ENCODE results near the gene NCKAP1. TPM values are rescaled to one million over a fixed set of nuclear protein-coding genes. Genes with fewer than 3 reads are reported as not detected.

NCKAP1 gene
- polyA plus RNA-seq, 1 of the 3 experiments (the other 2 are of a cell fraction) = 64.0 TPM

DNA sequence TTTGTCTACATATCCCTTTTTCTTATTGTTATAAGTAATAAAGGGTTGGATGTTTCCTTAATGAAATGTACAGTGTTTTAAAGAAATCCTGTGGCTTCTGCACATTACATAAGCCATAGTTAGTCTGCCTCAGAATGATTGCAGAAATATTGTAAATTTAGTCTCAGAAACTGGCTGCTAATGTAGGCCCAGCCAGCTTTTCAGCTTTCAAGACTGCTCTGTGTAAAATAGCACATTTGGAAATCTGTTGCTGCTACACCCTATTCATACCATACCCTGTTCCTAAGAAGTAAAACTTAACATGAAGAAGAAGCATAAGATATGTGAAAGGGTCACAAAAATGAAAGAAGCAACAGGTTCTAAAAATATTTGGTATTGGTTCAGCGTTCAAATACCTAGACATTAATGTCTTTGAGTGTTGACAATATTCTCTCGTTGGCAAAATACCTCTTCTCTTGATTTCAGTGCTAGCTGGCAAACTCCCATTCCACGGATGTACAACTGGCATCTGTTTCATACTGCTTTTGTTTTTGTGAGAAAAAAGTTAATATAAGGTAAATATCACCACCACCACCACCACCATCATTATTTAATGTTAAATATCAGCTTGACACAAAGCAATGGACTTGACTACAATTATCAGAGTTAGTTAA, 19.2 kb upstream of the NCKAP1 start:
- Histone ChIP-seq H4K20me1 (ENCODE audit: insufficient read depth) (no peaks in the 10 kb centered on the region), H3K9me2 (no peaks in the 10 kb centered on the region), H3K4me1 (ENCODE audit: control insufficient read depth in 1 of 2, insufficient read depth in 2 of 2, low read depth in 1 of 2, low read length in 1 of 2) (peaks cover 0 to 5% of the 10 kb centered on the region in 2 experiments; a peak in 2 of 4 replicates), H3K36me3 (replicated peaks in 1 of 2; ENCODE audit: control insufficient read depth in 1 of 2, insufficient read depth in 2 of 2, low read length in 1 of 2) (no peaks in the 10 kb centered on the region), H3K79me2 (ENCODE audit: insufficient read depth) (no peaks in the 10 kb centered on the region), H3K4me2 (no peak overlapping the region), H2AFZ (ENCODE audit: low read depth) (no peak overlapping the region), H3K9ac (no peak overlapping the region), H3K27me3 (ENCODE audit: insufficient read depth) (no peaks in the 10 kb centered on the region), H3K27ac (ENCODE audit: low read depth in 2 of 2, low read length in 1 of 2) (no peak overlapping the region), H3K4me3 (ENCODE audit: low read depth in 2 of 2, low read length in 1 of 2) (no peak overlapping the region), H3F3A (replicated peaks; ENCODE audit: insufficient read depth) (peaks cover 17% of the 10 kb centered on the region), H3K9me3 (no peaks in the 10 kb centered on the region)
- TF ChIP-seq, protein P1, sequence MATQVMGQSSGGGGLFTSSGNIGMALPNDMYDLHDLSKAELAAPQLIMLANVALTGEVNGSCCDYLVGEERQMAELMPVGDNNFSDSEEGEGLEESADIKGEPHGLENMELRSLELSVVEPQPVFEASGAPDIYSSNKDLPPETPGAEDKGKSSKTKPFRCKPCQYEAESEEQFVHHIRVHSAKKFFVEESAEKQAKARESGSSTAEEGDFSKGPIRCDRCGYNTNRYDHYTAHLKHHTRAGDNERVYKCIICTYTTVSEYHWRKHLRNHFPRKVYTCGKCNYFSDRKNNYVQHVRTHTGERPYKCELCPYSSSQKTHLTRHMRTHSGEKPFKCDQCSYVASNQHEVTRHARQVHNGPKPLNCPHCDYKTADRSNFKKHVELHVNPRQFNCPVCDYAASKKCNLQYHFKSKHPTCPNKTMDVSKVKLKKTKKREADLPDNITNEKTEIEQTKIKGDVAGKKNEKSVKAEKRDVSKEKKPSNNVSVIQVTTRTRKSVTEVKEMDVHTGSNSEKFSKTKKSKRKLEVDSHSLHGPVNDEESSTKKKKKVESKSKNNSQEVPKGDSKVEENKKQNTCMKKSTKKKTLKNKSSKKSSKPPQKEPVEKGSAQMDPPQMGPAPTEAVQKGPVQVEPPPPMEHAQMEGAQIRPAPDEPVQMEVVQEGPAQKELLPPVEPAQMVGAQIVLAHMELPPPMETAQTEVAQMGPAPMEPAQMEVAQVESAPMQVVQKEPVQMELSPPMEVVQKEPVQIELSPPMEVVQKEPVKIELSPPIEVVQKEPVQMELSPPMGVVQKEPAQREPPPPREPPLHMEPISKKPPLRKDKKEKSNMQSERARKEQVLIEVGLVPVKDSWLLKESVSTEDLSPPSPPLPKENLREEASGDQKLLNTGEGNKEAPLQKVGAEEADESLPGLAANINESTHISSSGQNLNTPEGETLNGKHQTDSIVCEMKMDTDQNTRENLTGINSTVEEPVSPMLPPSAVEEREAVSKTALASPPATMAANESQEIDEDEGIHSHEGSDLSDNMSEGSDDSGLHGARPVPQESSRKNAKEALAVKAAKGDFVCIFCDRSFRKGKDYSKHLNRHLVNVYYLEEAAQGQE (IDR thresholded peaks at IDR 0.05; ENCODE audit: low read depth, low read length) = no peak
- TF ChIP-seq EZH2phosphoT487 (IDR thresholded peaks at IDR 0.05; ENCODE audit: borderline replicate concordance, low read depth) (no peak), CHD2 (IDR thresholded peaks at IDR 0.05; ENCODE audit: low read length, partially characterized antibody) (no peak), NRF1 (IDR thresholded peaks at IDR 0.05; ENCODE audit: low read depth, low read length) (no peak), ELF1 (IDR thresholded peaks at IDR 0.05) (no peak), MXI1 (IDR thresholded peaks at IDR 0.05; ENCODE audit: low read depth, low read length) (no peak), RAD21 (IDR thresholded peaks at IDR 0.05; ENCODE audit: low read length) (no peak), SIN3A (IDR thresholded peaks at IDR 0.05; ENCODE audit: borderline replicate concordance, low read depth, low read length) (no peak), FOXM1 (IDR thresholded peaks at IDR 0.05; ENCODE audit: low read depth) (no peak), NFIC (IDR thresholded peaks at IDR 0.05; ENCODE audit: borderline replicate concordance) (no peak), RFX5 (IDR thresholded peaks at IDR 0.05; ENCODE audit: low read length) (no peak), RXRA (IDR thresholded peaks at IDR 0.05; ENCODE audit: borderline replicate concordance, low read depth) (no peak), FOSL2 (IDR thresholded peaks at IDR 0.05; ENCODE audit: borderline replicate concordance, low read depth) (no peak), TAF1 (IDR thresholded peaks at IDR 0.05; ENCODE audit: borderline replicate concordance, low read depth, low read length) (no peak)
- TF ChIP-seq, protein P2, sequence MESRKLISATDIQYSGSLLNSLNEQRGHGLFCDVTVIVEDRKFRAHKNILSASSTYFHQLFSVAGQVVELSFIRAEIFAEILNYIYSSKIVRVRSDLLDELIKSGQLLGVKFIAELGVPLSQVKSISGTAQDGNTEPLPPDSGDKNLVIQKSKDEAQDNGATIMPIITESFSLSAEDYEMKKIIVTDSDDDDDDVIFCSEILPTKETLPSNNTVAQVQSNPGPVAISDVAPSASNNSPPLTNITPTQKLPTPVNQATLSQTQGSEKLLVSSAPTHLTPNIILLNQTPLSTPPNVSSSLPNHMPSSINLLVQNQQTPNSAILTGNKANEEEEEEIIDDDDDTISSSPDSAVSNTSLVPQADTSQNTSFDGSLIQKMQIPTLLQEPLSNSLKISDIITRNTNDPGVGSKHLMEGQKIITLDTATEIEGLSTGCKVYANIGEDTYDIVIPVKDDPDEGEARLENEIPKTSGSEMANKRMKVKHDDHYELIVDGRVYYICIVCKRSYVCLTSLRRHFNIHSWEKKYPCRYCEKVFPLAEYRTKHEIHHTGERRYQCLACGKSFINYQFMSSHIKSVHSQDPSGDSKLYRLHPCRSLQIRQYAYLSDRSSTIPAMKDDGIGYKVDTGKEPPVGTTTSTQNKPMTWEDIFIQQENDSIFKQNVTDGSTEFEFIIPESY (IDR thresholded peaks at IDR 0.05; ENCODE audit: borderline replicate concordance, low read depth) = no peak
- no peak for DNase-seq
- ChIA-PET POLR2A (no interaction called here), CTCF (interaction anchor here (1.4 kb wide), 1 partner anchor 13 kb away, joined by 3 read pairs; no protein-coding TSS in a partner anchor)
- 79% methylated on average over 3 of the region's 3 CpGs for WGBS (ENCODE audit: low lambda C conversion rate)

Data from SK-N-SH (cell line).